Activated naive CD8-positive, alpha-beta T cell treated with anti-CD3 and anti-CD28 coated beads, Interleukin-2, amount 50 U/mL, for 24 hours (primary cell): ENCODE data around the gene SUN1.
"Not testable (repeated sequence)": the region's sequence is repeated elsewhere in the genome, so short reads cannot be mapped to it uniquely, and the experiment has no call there.

ENCODE experiments used
- ATAC-seq: fragments of 150-1000 bp; cut with Tn5 transposase; one replicate; pipeline ENCODE4 v1.10.0; 2021
- DNase-seq: peaks from one replicate; pipeline ENCODE4 v3.0.0; 2021
- H3K27ac Mint-ChIP-seq: one replicate; pipeline ENCODE4 v1.8.0; 2021; ENCODE audit warnings: mild to moderate bottlenecking, mixed read lengths
- H3K27me3 Mint-ChIP-seq: one replicate; pipeline ENCODE4 v1.8.0; 2021; ENCODE audit warnings: mixed read lengths
- H3K36me3 Mint-ChIP-seq: one replicate; pipeline ENCODE4 v1.8.0; 2021; ENCODE audit warnings: low read depth, mixed read lengths
- H3K4me1 Mint-ChIP-seq: one replicate; pipeline ENCODE4 v1.8.0; 2021; ENCODE audit warnings: mixed read lengths
- H3K4me3 Mint-ChIP-seq: one replicate; pipeline ENCODE4 v1.8.0; 2021; ENCODE audit warnings: mild to moderate bottlenecking, moderate library complexity, mixed read lengths
- H3K9me3 Mint-ChIP-seq: one replicate; pipeline ENCODE4 v1.8.0; 2021; ENCODE audit warnings: mixed read lengths

The SUN1 gene

GRCh38 chr7:835485-836401 lies 3.5 kb downstream of the SUN1 start:
- Mint-ChIP-seq H3K27ac (peak overlapping the region; percentile 2), H3K36me3 (peaks cover 18% of the 10 kb centered on the region), H3K27me3 (no peaks in the 10 kb centered on the region), H3K4me1 (peaks cover 43% of the 10 kb centered on the region), H3K9me3 (no peaks in the 10 kb centered on the region), H3K4me3 (no peak overlapping the region)
- DNase-seq (no peak), ATAC-seq (no peak)

- no peak overlapping the region for H3K27ac Mint-ChIP-seq
- peaks cover 18% of the 10 kb centered on the region for H3K36me3 Mint-ChIP-seq
- no peak for ATAC-seq
These were observed 4.2 kb downstream of the SUN1 start for GRCh38 chr7:836429-836828.

GRCh38 chr7:837001-837400 lies 4.7 kb downstream of the SUN1 start:
- no peak for ATAC-seq
- no peak for DNase-seq
- Mint-ChIP-seq H3K4me3 (no peak overlapping the region), H3K27ac (no peak overlapping the region), H3K4me1 (peaks cover 30% of the 10 kb centered on the region), H3K36me3 (peaks cover 21% of the 10 kb centered on the region), H3K27me3 (no peaks in the 10 kb centered on the region), H3K9me3 (no peaks in the 10 kb centered on the region)

More at GRCh38 chr7:836429-836828, 4.2 kb downstream of the SUN1 start:
- Mint-ChIP-seq H3K27me3 (no peaks in the 10 kb centered on the region), H3K9me3 (no peaks in the 10 kb centered on the region), H3K4me1 (peaks cover 36% of the 10 kb centered on the region), H3K4me3 (no peak overlapping the region)
- no peak for DNase-seq

- H3K36me3 Mint-ChIP-seq, result peaks cover 29% of the 10 kb centered on the region
- no peak overlapping the region for H3K27ac Mint-ChIP-seq
- ATAC-seq, result no peak
- H3K27me3 Mint-ChIP-seq, result no peaks in the 10 kb centered on the region
- H3K4me3 Mint-ChIP-seq, result no peak overlapping the region
- no peaks in the 10 kb centered on the region for H3K9me3 Mint-ChIP-seq
- no peak for DNase-seq
- peaks cover 12% of the 10 kb centered on the region for H3K4me1 Mint-ChIP-seq
These were observed 7.8 kb downstream of the SUN1 start for GRCh38 chr7:840001-840600.

GRCh38 chr7:841943-842342 lies 9.7 kb downstream of the SUN1 start:
- Mint-ChIP-seq H3K36me3 (peaks cover 34% of the 10 kb centered on the region), H3K4me3 (no peak overlapping the region)
- no peak for DNase-seq

GRCh38 chr7:842431-843031 lies 10.3 kb downstream of the SUN1 start:
- Mint-ChIP-seq H3K27me3 (no peaks in the 10 kb centered on the region), H3K4me3 (no peak overlapping the region), H3K9me3 (no peaks in the 10 kb centered on the region), H3K36me3 (peaks cover 34% of the 10 kb centered on the region), H3K27ac (no peak overlapping the region), H3K4me1 (no peaks in the 10 kb centered on the region)
- DNase-seq (no peak), ATAC-seq (no peak)

More at GRCh38 chr7:841943-842342, 9.7 kb downstream of the SUN1 start:
- Mint-ChIP-seq H3K4me1 (no peaks in the 10 kb centered on the region), H3K9me3 (no peaks in the 10 kb centered on the region), H3K27me3 (no peaks in the 10 kb centered on the region), H3K27ac (no peak overlapping the region)
- no peak for ATAC-seq

- H3K27ac Mint-ChIP-seq, result no peak overlapping the region
- H3K4me3 Mint-ChIP-seq, result no peak overlapping the region
- H3K27me3 Mint-ChIP-seq, result no peaks in the 10 kb centered on the region
- H3K36me3 Mint-ChIP-seq, result peaks cover 36% of the 10 kb centered on the region
- ATAC-seq (no peak), DNase-seq (no peak)
- no peaks in the 10 kb centered on the region for H3K4me1 Mint-ChIP-seq
- H3K9me3 Mint-ChIP-seq, result no peaks in the 10 kb centered on the region
These were observed 11.0 kb downstream of the SUN1 start for GRCh38 chr7:843230-843629.

- ATAC-seq (no peak), DNase-seq (no peak)
- Mint-ChIP-seq H3K4me1 (no peaks in the 10 kb centered on the region), H3K4me3 (no peak overlapping the region), H3K9me3 (no peaks in the 10 kb centered on the region), H3K27ac (no peak overlapping the region), H3K27me3 (no peaks in the 10 kb centered on the region), H3K36me3 (peaks cover 34% of the 10 kb centered on the region)
These were observed 11.8 kb downstream of the SUN1 start for GRCh38 chr7:844043-844442.

GRCh38 chr7:844514-844913 lies 12.2 kb downstream of the SUN1 start:
- no peak overlapping the region for H3K4me3 Mint-ChIP-seq
- no peaks in the 10 kb centered on the region for H3K27me3 Mint-ChIP-seq
- ATAC-seq (no peak), DNase-seq (no peak)
- H3K27ac Mint-ChIP-seq, result no peak overlapping the region
- H3K9me3 Mint-ChIP-seq, result no peaks in the 10 kb centered on the region
- H3K4me1 Mint-ChIP-seq, result no peaks in the 10 kb centered on the region
- peaks cover 37% of the 10 kb centered on the region for H3K36me3 Mint-ChIP-seq

- no peaks in the 10 kb centered on the region for H3K27me3 Mint-ChIP-seq
- H3K27ac Mint-ChIP-seq, result no peak overlapping the region
- no peak overlapping the region for H3K4me3 Mint-ChIP-seq
- H3K4me1 Mint-ChIP-seq, result no peaks in the 10 kb centered on the region
- no peak for ATAC-seq
- H3K36me3 Mint-ChIP-seq, result peaks cover 42% of the 10 kb centered on the region
- DNase-seq, result no peak
- no peaks in the 10 kb centered on the region for H3K9me3 Mint-ChIP-seq
These were observed 12.8 kb downstream of the SUN1 start for GRCh38 chr7:845091-845490.

- no peak overlapping the region for H3K27ac Mint-ChIP-seq
These were observed 13.5 kb downstream of the SUN1 start for GRCh38 chr7:845731-846130.

GRCh38 chr7:846958-847650 lies 14.8 kb downstream of the SUN1 start:
- not testable (repeated sequence) for H3K4me1 Mint-ChIP-seq, H3K27ac Mint-ChIP-seq, H3K9me3 Mint-ChIP-seq, H3K4me3 Mint-ChIP-seq, H3K27me3 Mint-ChIP-seq, DNase-seq, ATAC-seq
- peaks cover 44% of the 10 kb centered on the region for H3K36me3 Mint-ChIP-seq

More at GRCh38 chr7:845731-846130, 13.5 kb downstream of the SUN1 start:
- DNase-seq, result no peak
- Mint-ChIP-seq H3K27me3 (no peaks in the 10 kb centered on the region), H3K4me1 (no peaks in the 10 kb centered on the region), H3K9me3 (no peaks in the 10 kb centered on the region), H3K36me3 (peaks cover 42% of the 10 kb centered on the region), H3K4me3 (no peak overlapping the region)
- ATAC-seq, result no peak

GRCh38 chr7:847728-848127 lies 15.5 kb downstream of the SUN1 start:
- not testable (repeated sequence) for H3K27ac Mint-ChIP-seq, ATAC-seq, H3K9me3 Mint-ChIP-seq, H3K4me3 Mint-ChIP-seq, H3K4me1 Mint-ChIP-seq, H3K27me3 Mint-ChIP-seq, DNase-seq
- H3K36me3 Mint-ChIP-seq, result peaks cover 45% of the 10 kb centered on the region

- Mint-ChIP-seq H3K4me3 (no peak overlapping the region), H3K36me3 (peaks cover 39% of the 10 kb centered on the region), H3K9me3 (no peaks in the 10 kb centered on the region), H3K27me3 (no peaks in the 10 kb centered on the region), H3K27ac (no peak overlapping the region), H3K4me1 (no peaks in the 10 kb centered on the region)
- DNase-seq (no peak), ATAC-seq (no peak)
These were observed 16.9 kb downstream of the SUN1 start for GRCh38 chr7:849145-849544.
